Activated CD8-positive, alpha-beta memory T cell treated with anti-CD3 and anti-CD28 coated beads for 1 hour (primary cell): ENCODE measurements around the gene POLR2B.

Experiments
- DNase-seq, 2 donors: peaks; one replicate each; pipeline ENCODE4 v3.0.0-alpha.2; 2020; ENCODE audit warnings: low read depth in 1 of 2; ENCODE audit errors: extremely low read depth in 1 of 2

The POLR2B gene

DNA sequence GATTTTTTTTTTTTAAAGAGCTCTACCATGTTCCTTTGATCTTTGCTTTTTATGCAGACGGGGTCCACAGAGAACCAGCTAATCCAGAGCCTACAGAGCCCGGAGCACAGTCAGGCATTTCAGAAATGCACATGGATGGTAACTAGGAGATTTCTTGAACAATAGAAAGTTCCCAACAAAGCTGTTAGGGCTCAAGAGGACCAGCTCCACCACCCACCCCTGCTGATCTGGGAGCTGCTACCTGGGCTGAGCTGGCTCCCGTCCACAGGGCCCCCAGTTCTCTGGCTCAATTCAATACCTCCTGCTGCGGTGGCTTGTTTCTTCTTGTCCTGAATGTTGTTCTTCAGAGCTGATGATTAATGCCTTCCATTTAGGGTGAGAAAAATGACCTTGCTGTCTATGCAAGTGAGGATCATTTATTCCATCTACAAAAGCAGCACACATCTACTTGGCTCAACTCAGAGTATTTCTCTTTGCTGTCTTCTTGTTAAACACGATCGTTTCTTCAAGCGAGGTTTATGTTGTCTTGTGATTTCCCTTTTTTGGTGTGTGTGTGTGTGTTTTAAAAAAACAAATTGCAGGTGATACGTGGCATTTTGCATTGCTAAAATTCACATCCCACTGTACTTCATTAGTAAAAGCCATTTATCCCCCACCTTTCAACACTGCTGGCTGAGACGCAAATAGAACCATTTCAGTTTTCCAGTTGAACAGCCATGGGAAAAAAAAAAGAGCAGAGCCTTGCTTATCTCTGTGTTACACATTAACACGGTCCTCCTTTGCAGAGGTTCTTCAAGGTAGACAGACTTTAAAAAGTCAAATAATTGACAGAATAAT lies 100.2 kb downstream of the POLR2B start:
- no peak for DNase-seq
